K562 (cell line): ENCODE results near the gene SNX18. TPM values are rescaled to one million over a fixed set of nuclear protein-coding genes. Genes with fewer than 3 reads are reported as not detected.

Experiments
- ATAC-seq: fragments of 200-7000 bp; cut with Tn5 transposase; 3 replicates; pipeline ENCODE4 v1.9.1; 2020; ENCODE audit warnings: moderate library complexity
- BruUV-seq: library from RNA; stranded (reverse); fragments of 400-500 nt; replicated peaks from 2 replicates; lab custom pipeline; 2021; lab: Mats Ljungman, UMichigan
- CTCF ChIA-PET: fragments of 300-600 bp; formaldehyde crosslinking; extraction: SDS; loops from one replicate; lab custom pipeline; 2021; ENCODE audit warnings: low intra/inter-chr PET ratio; lab: Yijun Ruan, JAX
- POLR2A ChIA-PET: fragments of 300-600, 350-650 bp; sonication (Branson Sonifier 250); formaldehyde crosslinking; extraction: SDS; loops from one replicate; lab custom pipeline; 2021; ENCODE audit warnings: antibody characterized with exemption, inconsistent platforms; lab: Yijun Ruan, JAX
- DNase-seq, 4 experiments: peaks; one replicate each; pipeline versions ENCODE4 v3.0.0 to v3.0.0-alpha.2; 2011 to 2018; ENCODE audit warnings: low spot score in 3 of 4, mixed read lengths in 3 of 4; ENCODE audit errors: extremely low read depth in 1 of 4
- FAIRE-seq: peaks from 2 replicates; lab custom pipeline; 2011; peaks lifted over from hg19 to GRCh38; lab: Jason Lieb, UNC
- H2AFZ ChIP-seq: 2 replicates; pipeline ENCODE4 v1.6.0; 2011; ENCODE audit warnings: low read depth, low read length, control low read depth, inconsistent platforms
- H3K27ac ChIP-seq: fragments of 200-600 bp; 3 replicates; pipeline ENCODE4 v1.8.0; 2011; ENCODE audit warnings: low read depth, mild to moderate bottlenecking, control low read depth, inconsistent platforms, low read length, moderate library complexity, mixed read lengths; ENCODE audit errors: extremely low read depth
- H3K27me3 ChIP-seq, 2 experiments: fragments of 300-600 bp in 1 of 2; 2 replicates in 1 of 2; 3 replicates in 1 of 2; pipeline versions ENCODE4 v1.6.0 to v1.8.0; 2011; ENCODE audit warnings: inconsistent platforms in 2 of 2, low read length in 2 of 2, mild to moderate bottlenecking in 1 of 2, mixed read lengths in 1 of 2, moderate library complexity in 1 of 2; ENCODE audit not compliant: control insufficient read depth in 2 of 2, insufficient read depth in 2 of 2
- H3K36me3 ChIP-seq: fragments of 300-600 bp; 3 replicates; pipeline ENCODE4 v1.8.0; 2011; ENCODE audit warnings: mild to moderate bottlenecking, low read length, inconsistent platforms; ENCODE audit not compliant: control insufficient read depth, insufficient read depth
- H3K4me1 ChIP-seq, 2 experiments: fragments of 200-600 bp in 1 of 2; replicated peaks in 1 of 2; 2 replicates in 1 of 2; 3 replicates in 1 of 2; pipeline versions ENCODE4 v1.5.1 to v1.8.0; 2011; ENCODE audit warnings: inconsistent platforms in 2 of 2, low read length in 2 of 2, mild to moderate bottlenecking in 1 of 2, mixed read lengths in 1 of 2, moderate library complexity in 1 of 2; ENCODE audit not compliant: control insufficient read depth in 2 of 2, insufficient read depth in 2 of 2
- H3K4me2 ChIP-seq: 2 replicates; pipeline ENCODE4 v1.6.1; 2011; ENCODE audit warnings: low read length, control low read depth, inconsistent platforms, mixed read lengths; ENCODE audit not compliant: insufficient read depth
- H3K4me3 ChIP-seq: fragments of 200-600 bp; sonication (generic), shearing (Covaris generic); 2 replicates; pipeline ENCODE4 v1.5.1; 2016; ENCODE audit warnings: control low read depth, inconsistent platforms
- H3K79me2 ChIP-seq: fragments of 200-600 bp; 3 replicates; pipeline ENCODE4 v1.8.0; 2011; ENCODE audit warnings: low read length, inconsistent platforms; ENCODE audit not compliant: control insufficient read depth, insufficient read depth
- H3K9ac ChIP-seq, 2 experiments: 2 replicates each; pipeline versions ENCODE4 v1.6.0 to v1.6.1; 2011; ENCODE audit warnings: low read depth in 2 of 2, low read length in 2 of 2, control low read depth in 1 of 2, inconsistent platforms in 1 of 2, mild to moderate bottlenecking in 1 of 2, mixed read lengths in 1 of 2; ENCODE audit not compliant: insufficient read depth in 1 of 2
- H3K9me1 ChIP-seq: one replicate; pipeline ENCODE4 v1.6.0; 2011; ENCODE audit warnings: inconsistent platforms, mild to moderate bottlenecking, low read length, moderate library complexity; ENCODE audit not compliant: control insufficient read depth, insufficient read depth
- H3K9me3 ChIP-seq: replicated peaks from 2 replicates; pipeline ENCODE4 v1.5.1; 2011; ENCODE audit warnings: low read depth, low read length, inconsistent platforms; ENCODE audit not compliant: control insufficient read depth, insufficient read depth
- H4K20me1 ChIP-seq: replicated peaks from 2 replicates; pipeline ENCODE4 v1.6.1; 2011; ENCODE audit warnings: low read length, inconsistent platforms, mixed read lengths; ENCODE audit not compliant: control insufficient read depth, insufficient read depth
- BDP1 ChIP-seq: IDR thresholded peaks from 3 replicates; pipeline ENCODE4 v1.6.1; 2011; ENCODE audit not compliant: insufficient read length, insufficient read depth
- CBX3 ChIP-seq, 2 experiments: IDR thresholded peaks; 1 replicate in 1 of 2; 2 replicates in 1 of 2; pipeline ENCODE4 v1.6.1; 2012; ENCODE audit warnings: inconsistent platforms in 2 of 2, low read length in 2 of 2, borderline replicate concordance in 1 of 2, control low read depth in 1 of 2
- ETV6 ChIP-seq, 3 experiments: fragments of 150-350 bp in 1 of 3; sonication (generic) in 1 of 3; formaldehyde crosslinking in 1 of 3; IDR thresholded peaks; 2 replicates each; pipeline versions ENCODE4 v1.6.1 to v1.8.0; 2014 to 2022; ENCODE audit warnings: borderline replicate concordance in 2 of 3, low read depth in 2 of 3, antibody characterized with exemption in 1 of 3, low read length in 1 of 3, mild to moderate bottlenecking in 1 of 3, missing genetic modification reagents in 1 of 3
- HDAC8 ChIP-seq: fragments of 450-650 bp; IDR thresholded peaks from 2 replicates; pipeline ENCODE4 v1.6.1; 2016; ENCODE audit warnings: mild to moderate bottlenecking, missing genetic modification characterization, moderate library complexity, missing compliant biosample characterization
- HNRNPL ChIP-seq: fragments of 200-400 bp; formaldehyde crosslinking; IDR thresholded peaks from 2 replicates; pipeline ENCODE4 v1.6.1; 2017; ENCODE audit warnings: low read depth, mild to moderate bottlenecking, low read length
- NCOA4 ChIP-seq: fragments of 450-650 bp; IDR thresholded peaks from 2 replicates; pipeline ENCODE4 v1.6.1; 2018; ENCODE audit warnings: mild to moderate bottlenecking; ENCODE audit not compliant: partially characterized antibody
- PATZ1 ChIP-seq: fragments of 250-450 bp; sonication (Bioruptor Pico); IDR thresholded peaks from 2 replicates; pipeline ENCODE4 v1.5.0; 2020; ENCODE audit warnings: mild to moderate bottlenecking, borderline replicate concordance
- TGIF2 ChIP-seq: sonication (generic); formaldehyde crosslinking; IDR thresholded peaks from 2 replicates; pipeline ENCODE4 v1.8.1; 2022; ENCODE audit warnings: mild to moderate bottlenecking, missing genetic modification reagents, moderate library complexity
- ZNF184 ChIP-seq: sonication (generic); formaldehyde crosslinking; IDR thresholded peaks from 2 replicates; pipeline ENCODE4 v1.5.0; 2020; ENCODE audit warnings: missing genetic modification reagents
- WGBS: fragments of 100-300 bp; shearing (Covaris generic); methylation state at CpG from one replicate; pipeline ENCODE4 v1.1.6; 2016; ENCODE audit warnings: low coverage, mixed read lengths; ENCODE audit not compliant: insufficient coverage; ENCODE audit errors: missing lambda C conversion rate; 5-methylcytosine and 5-hydroxymethylcytosine counted together
- in situ Hi-C: fragments of 300-500 bp; cut with MboI; formaldehyde crosslinking; loops from 4 replicates; pipeline ENCODE4 v1.15.0; 2018; ENCODE audit warnings: inconsistent platforms, mixed read lengths
- intact Hi-C: fragments of 100-400 bp; cut with micrococcal nuclease; formaldehyde crosslinking; loops from 2 replicates; pipeline ENCODE4 v1.14.2; 2022
- polyA plus RNA-seq, 8 experiments: library from polyadenylated mRNA; depleted of rRNA in 4 of 8; stranded (reverse) in 5 of 8; unstranded in 3 of 8; fragments of >200 nt; fragmentation: Nextera tagmentation in 2 of 8; fragmentation: Illumina TruSeq in 1 of 8; extraction: Ambion mirVana in 2 of 8; extraction: Trizol in 1 of 8; gene quantifications; 2 replicates each; pipeline versions ENCODE4 v1.2.1 to v1.2.3, GENCODE V29; 2011 to 2014; ENCODE audit warnings: inconsistent platforms in 1 of 8, missing spikeins in 1 of 8
- total RNA-seq, 7 experiments: library from RNA; depleted of rRNA in 6 of 7; stranded (reverse); fragments of >200 nt in 6 of 7; fragmentation: Illumina TruSeq in 2 of 7; extraction: Trizol in 2 of 7; gene quantifications; 2 replicates each; pipeline versions ENCODE4 v1.2.1 to v1.2.3, GENCODE V29; 2011 to 2021; ENCODE audit warnings: low replicate concordance in 1 of 7
- TF ChIP-seq, protein P1 (sequence below): fragments of 250-450 bp; sonication (Bioruptor Pico); IDR thresholded peaks from 2 replicates; pipeline ENCODE4 v1.8.0; 2021; ENCODE audit warnings: moderate library complexity, mild to moderate bottlenecking, inconsistent platforms
- TF ChIP-seq, protein P2 (sequence below): fragments of 450-650 bp; IDR thresholded peaks from 2 replicates; pipeline ENCODE4 v1.7.1; 2018; ENCODE audit warnings: mild to moderate bottlenecking, low read depth; ENCODE audit not compliant: partially characterized antibody

The SNX18 gene
- total and polyA plus RNA-seq, 9 of the 15 experiments (the other 6 are each of a cell fraction or from before 2014, with no cell fraction given): 2.3 to 8.8 (median 6.0) TPM

GRCh38 chr5:54551926-54552325 is 34.4 kb downstream of the SNX18 start:
- no peaks in the 10 kb centered on the region for H3K36me3 ChIP-seq
- H4K20me1 ChIP-seq: no peaks in the 10 kb centered on the region
- no peaks in the 10 kb centered on the region for H3K4me1 ChIP-seq
- in situ Hi-C loops (no loop called here), intact Hi-C loops (no loop called here)
- H3K9me3 ChIP-seq: no peaks in the 10 kb centered on the region
- CTCF ChIA-PET: no interaction called here
- POLR2A ChIA-PET: interaction anchor here (0.7 kb wide), 1 partner anchor 27 kb away, joined by 5 read pairs; no protein-coding TSS in a partner anchor
- H3K4me2 ChIP-seq: no peak overlapping the region
- no peak overlapping the region for H2AFZ ChIP-seq
- no peaks in the 10 kb centered on the region for H3K79me2 ChIP-seq
- BruUV-seq: no TSS peak
- no peak for FAIRE-seq
- WGBS: 70% methylated on average over 11 of the region's 11 CpGs
- no peak overlapping the region for H3K27ac ChIP-seq
- DNase-seq: no peak
- no peak for TF ChIP-seq PATZ1 (CRISPR knock-in tag)
- TF ChIP-seq, protein P1, sequence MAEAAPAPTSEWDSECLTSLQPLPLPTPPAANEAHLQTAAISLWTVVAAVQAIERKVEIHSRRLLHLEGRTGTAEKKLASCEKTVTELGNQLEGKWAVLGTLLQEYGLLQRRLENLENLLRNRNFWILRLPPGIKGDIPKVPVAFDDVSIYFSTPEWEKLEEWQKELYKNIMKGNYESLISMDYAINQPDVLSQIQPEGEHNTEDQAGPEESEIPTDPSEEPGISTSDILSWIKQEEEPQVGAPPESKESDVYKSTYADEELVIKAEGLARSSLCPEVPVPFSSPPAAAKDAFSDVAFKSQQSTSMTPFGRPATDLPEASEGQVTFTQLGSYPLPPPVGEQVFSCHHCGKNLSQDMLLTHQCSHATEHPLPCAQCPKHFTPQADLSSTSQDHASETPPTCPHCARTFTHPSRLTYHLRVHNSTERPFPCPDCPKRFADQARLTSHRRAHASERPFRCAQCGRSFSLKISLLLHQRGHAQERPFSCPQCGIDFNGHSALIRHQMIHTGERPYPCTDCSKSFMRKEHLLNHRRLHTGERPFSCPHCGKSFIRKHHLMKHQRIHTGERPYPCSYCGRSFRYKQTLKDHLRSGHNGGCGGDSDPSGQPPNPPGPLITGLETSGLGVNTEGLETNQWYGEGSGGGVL (CRISPR knock-in tag): no peak
- no peak for TF ChIP-seq TGIF2 (CRISPR knock-in tag)
- no peak for TF ChIP-seq ZNF184 (CRISPR knock-in tag)
- TF ChIP-seq BDP1: no peak
- TF ChIP-seq CBX3 (IDR thresholded peaks at IDR 0.05; ENCODE audit: borderline replicate concordance in 1 of 2, low read length in 2 of 2): no peak
- no peak for TF ChIP-seq ETV6 (IDR thresholded peaks at IDR 0.05; ENCODE audit: borderline replicate concordance in 1 of 2, low read depth in 2 of 2, low read length in 1 of 2)
- no peak for TF ChIP-seq ETV6 (CRISPR knock-in tag; IDR thresholded peaks at IDR 0.05; ENCODE audit: borderline replicate concordance)
- TF ChIP-seq, protein P2, sequence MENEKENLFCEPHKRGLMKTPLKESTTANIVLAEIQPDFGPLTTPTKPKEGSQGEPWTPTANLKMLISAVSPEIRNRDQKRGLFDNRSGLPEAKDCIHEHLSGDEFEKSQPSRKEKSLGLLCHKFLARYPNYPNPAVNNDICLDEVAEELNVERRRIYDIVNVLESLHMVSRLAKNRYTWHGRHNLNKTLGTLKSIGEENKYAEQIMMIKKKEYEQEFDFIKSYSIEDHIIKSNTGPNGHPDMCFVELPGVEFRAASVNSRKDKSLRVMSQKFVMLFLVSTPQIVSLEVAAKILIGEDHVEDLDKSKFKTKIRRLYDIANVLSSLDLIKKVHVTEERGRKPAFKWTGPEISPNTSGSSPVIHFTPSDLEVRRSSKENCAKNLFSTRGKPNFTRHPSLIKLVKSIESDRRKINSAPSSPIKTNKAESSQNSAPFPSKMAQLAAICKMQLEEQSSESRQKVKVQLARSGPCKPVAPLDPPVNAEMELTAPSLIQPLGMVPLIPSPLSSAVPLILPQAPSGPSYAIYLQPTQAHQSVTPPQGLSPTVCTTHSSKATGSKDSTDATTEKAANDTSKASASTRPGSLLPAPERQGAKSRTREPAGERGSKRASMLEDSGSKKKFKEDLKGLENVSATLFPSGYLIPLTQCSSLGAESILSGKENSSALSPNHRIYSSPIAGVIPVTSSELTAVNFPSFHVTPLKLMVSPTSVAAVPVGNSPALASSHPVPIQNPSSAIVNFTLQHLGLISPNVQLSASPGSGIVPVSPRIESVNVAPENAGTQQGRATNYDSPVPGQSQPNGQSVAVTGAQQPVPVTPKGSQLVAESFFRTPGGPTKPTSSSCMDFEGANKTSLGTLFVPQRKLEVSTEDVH: no peak
- no peak for TF ChIP-seq HNRNPL
- TF ChIP-seq HDAC8 (tag): no peak
- no peak for TF ChIP-seq NCOA4
- peaks cover 0 to 5% of the 10 kb centered on the region in 2 experiments; a peak in 1 of 5 replicates for H3K27me3 ChIP-seq
- H3K4me3 ChIP-seq: no peak overlapping the region
- no peak overlapping the region for H3K9ac ChIP-seq
- no peaks in the 10 kb centered on the region for H3K9me1 ChIP-seq
- no peak for ATAC-seq
